HG02970 (cell line): ENCODE results near the gene ARHGAP42.
"Not testable (repeated sequence)": the region's sequence is repeated elsewhere in the genome, so short reads cannot be mapped to it uniquely, and the experiment has no call there.

Source experiments
- ATAC-seq: cut with Tn5 transposase; IDR thresholded peaks from one replicate; pipeline ENCODE4 v1.9.1; 2021; ENCODE audit warnings: mild to moderate bottlenecking, moderate library complexity, moderate number of reproducible peaks; ENCODE audit not compliant: unreplicated experiment, low FRiP score

Gene ARHGAP42

GRCh38 chr11:100719362-100719761 lies 32.3 kb downstream of the ARHGAP42 start:
- no peak for ATAC-seq

GRCh38 chr11:100719809-100720221 lies 32.7 kb downstream of the ARHGAP42 start:
- ATAC-seq = no peak

GRCh38 chr11:100726680-100727079 lies 39.6 kb downstream of the ARHGAP42 start:
- ATAC-seq = no peak

GRCh38 chr11:100727410-100727809 lies 40.3 kb downstream of the ARHGAP42 start:
- ATAC-seq = no peak

GRCh38 chr11:100730266-100730665 lies 43.2 kb downstream of the ARHGAP42 start:
- no peak for ATAC-seq

GRCh38 chr11:100731471-100731870 lies 44.4 kb downstream of the ARHGAP42 start:
- no peak for ATAC-seq

- ATAC-seq = no peak
Observed at GRCh38 chr11:100732949-100733348, 45.9 kb downstream of the ARHGAP42 start.

- ATAC-seq = no peak
Observed at GRCh38 chr11:100734743-100735527, 47.8 kb downstream of the ARHGAP42 start.

- ATAC-seq = no peak
Observed at GRCh38 chr11:100735949-100736675, 49.0 kb downstream of the ARHGAP42 start.

GRCh38 chr11:100738701-100739270 lies 51.7 kb downstream of the ARHGAP42 start:
- ATAC-seq = no peak

GRCh38 chr11:100739666-100740065 lies 52.6 kb downstream of the ARHGAP42 start:
- no peak for ATAC-seq

- no peak for ATAC-seq
Observed at GRCh38 chr11:100740440-100740839, 53.4 kb downstream of the ARHGAP42 start.

GRCh38 chr11:100741866-100742625 lies 55.0 kb downstream of the ARHGAP42 start:
- ATAC-seq = no peak

GRCh38 chr11:100746448-100746847 lies 59.4 kb downstream of the ARHGAP42 start:
- no peak for ATAC-seq

GRCh38 chr11:100748153-100748552 lies 61.1 kb downstream of the ARHGAP42 start:
- ATAC-seq = no peak

- not testable (repeated sequence) for ATAC-seq
Observed at GRCh38 chr11:100749887-100750565, 62.9 kb downstream of the ARHGAP42 start.

GRCh38 chr11:100750566-100750891 lies 63.4 kb downstream of the ARHGAP42 start:
- not testable (repeated sequence) for ATAC-seq

- no peak for ATAC-seq
Observed at GRCh38 chr11:100752371-100753171, 65.5 kb downstream of the ARHGAP42 start.

GRCh38 chr11:100753172-100753543 lies 66.1 kb downstream of the ARHGAP42 start:
- no peak for ATAC-seq

- ATAC-seq = no peak
Observed at GRCh38 chr11:100753571-100753970, 66.5 kb downstream of the ARHGAP42 start.
